ENCODE data around the gene KDM5A.

GRCh38 chr12:254912-255311, 134.2 kb downstream of the KDM5A start:
- TF ChIP-seq POLR2A (IDR thresholded peaks at IDR 0.05): no peak
- no peak for TF ChIP-seq CTCF (IDR thresholded peaks at IDR 0.05)
